NK-92 treated with Interleukin-12 subunit alpha and Interleukin-12 subunit beta, amount 100 ng/mL, for 24 hours (cell line): ENCODE measurements around the gene PLGRKT.
"Not testable (repeated sequence)": the region's sequence is repeated elsewhere in the genome, so short reads cannot be mapped to it uniquely, and the experiment has no call there.

Experiments used
- DNase-seq: peaks from one replicate; lab custom pipeline; 2025; lab: John Stamatoyannopoulos, UW

PLGRKT gene

DNA sequence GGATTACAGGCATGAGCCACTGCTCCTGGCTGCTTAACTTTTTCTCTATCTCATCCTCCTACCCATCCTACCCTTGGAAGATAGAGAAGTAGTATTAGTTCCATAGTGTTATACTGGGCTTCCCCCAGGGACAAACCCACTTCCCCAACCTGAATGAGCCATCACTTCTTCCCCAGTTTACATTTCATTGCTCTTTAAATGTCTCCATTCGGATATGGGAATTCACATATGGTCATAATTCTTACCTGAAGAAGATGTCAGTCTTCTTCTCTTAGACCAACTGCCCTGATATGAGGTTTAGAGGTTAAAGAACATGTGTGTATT, 14.5 kb upstream of the PLGRKT start:
- no peak for DNase-seq

DNA sequence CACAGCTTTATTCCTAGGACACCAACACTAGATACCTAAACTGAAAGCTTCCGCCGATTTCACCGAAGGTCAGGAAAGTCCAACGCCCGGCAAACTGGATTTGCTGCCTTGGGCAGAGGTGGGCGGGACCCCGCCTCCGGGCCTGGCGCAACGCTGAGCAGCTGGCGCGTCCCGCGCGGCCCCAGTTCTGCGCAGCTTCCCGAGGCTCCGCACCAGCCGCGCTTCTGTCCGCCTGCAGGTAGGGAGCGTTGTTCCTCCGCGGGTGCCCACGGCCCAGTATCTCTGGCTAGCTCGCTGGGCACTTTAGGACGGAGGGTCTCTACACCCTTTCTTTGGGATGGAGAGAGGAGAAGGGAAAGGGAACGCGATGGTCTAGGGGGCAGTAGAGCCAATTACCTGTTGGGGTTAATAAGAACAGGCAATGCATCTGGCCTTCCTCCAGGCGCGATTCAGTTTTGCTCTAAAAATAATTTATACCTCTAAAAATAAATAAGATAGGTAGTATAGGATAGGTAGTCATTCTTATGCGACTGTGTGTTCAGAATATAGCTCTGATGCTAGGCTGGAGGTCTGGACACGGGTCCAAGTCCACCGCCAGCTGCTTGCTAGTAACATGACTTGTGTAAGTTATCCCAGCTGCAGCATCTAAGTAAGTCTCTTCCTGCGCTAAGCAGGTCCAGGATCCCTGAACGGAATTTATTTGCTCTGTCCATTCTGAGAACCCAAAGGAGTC, 12.8 kb upstream of the PLGRKT start, which contains the start of gene CD274:
Gene CD274 (plus strand): TSS at position 184 of the 733 bp plus-strand sequence. CDS start 5,572 bp downstream, outside the sequence.
- peak; percentile 74 for DNase-seq

DNA sequence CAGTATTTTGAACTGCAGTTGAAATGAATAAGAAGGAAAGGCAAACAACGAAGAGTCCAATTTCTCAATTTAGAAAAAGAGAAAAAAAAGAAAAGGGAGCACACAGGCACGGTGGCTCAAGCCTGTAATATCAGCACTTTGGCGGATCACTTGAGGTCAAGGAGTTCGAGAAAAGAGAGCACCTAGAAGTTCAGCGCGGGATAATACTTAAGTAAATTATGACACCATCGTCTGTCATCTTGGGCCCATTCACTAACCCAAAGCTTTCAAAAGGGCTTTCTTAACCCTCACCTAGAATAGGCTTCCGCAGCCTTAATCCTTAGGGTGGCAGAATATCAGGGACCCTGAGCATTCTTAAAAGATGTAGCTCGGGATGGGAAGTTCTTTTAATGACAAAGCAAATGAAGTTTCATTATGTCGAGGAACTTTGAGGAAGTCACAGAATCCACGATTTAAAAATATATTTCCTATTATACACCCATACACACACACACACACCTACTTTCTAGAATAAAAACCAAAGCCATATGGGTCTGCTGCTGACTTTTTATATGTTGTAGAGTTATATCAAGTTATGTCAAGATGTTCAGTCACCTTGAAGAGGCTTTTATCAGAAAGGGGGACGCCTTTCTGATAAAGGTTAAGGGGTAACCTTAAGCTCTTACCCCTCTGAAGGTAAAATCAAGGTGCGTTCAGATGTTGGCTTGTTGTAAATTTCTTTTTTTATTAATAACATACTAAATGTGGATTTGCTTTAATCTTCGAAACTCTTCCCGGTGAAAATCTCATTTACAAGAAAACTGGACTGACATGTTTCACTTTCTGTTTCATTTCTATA, 12.0 kb upstream of the PLGRKT start:
- no peak for DNase-seq

DNA sequence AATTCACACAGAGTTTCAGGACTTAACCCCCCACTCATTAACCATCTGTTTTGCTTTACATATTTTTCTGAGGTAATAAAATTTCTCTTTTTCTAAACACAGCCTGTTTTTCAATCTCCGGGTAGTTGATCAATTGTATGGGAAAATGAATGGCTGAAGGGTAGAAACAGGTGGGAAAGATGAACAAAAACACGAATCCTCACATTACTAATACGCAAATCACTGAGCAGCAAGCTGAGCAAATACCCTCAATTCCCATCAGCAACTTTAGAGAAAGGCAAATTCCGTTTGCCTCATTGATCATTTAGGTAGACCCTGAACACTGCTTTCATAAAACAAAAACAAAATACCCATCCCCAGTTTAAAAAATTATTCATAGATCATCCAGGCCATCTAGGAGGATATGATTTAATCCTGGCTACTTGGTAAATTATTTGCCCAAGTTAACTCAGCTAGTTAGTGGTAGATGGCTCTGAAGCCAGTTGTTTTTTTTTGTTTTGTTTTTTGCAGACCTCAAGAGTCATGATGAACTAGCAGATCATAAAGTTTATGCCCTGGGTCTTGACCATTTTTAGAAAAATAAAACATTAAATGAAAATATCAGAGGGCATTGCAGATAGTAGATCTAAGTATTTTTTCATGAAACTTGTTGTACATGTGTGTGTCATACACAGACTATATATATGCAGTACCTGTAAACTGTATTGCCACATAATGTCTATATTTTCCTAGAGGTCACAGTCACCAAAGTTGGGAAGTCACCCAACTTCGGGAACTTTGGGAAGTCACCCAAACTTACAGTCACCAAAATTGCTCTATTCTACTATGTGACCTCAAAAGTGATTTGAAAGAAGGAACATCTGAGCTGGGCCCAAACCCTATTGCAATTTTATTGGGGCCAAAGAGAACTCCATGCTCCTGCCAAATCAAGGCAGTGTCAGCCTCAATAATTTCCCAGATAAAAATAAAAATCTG, 11.0 kb upstream of the PLGRKT start:
- DNase-seq: no peak

DNA sequence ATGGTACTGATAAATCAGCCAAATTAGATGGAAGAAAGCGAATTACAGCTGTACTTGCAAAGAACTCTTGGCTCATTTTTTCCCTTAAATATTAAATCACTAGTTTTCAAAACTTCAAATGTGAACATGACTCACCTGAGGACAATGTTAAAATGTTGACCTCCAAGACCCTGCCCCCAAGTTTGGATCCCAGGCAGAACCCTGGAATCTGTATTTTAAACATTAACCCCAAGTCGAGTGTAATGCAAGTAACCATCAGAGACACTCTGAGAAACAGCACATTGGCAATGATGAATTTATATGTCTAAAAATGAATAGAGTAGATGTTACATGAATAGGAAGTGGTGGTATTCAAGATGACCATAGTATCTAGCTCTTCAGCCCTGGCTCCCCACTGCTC, 10.3 kb upstream of the PLGRKT start:
- DNase-seq: no peak

DNA sequence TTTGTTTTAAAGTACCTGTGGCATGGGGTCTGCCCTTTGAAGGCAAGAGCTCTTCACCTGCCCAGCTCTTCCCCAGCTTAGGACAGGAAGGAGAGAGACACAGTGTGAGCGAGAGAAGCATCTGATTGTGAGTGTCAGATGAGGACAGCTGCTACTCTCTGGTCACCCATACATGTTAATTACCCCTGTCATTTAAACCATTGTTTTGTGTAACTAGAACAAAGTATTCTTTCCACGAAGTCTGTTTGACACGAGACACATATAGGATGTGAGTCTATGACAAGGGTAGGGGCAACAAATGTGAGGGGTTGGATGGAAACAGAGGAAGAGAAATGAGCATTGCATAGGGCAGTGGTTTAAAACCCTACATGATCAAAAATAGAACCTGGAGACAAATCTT, 9.6 kb upstream of the PLGRKT start:
- DNase-seq: no peak

DNA sequence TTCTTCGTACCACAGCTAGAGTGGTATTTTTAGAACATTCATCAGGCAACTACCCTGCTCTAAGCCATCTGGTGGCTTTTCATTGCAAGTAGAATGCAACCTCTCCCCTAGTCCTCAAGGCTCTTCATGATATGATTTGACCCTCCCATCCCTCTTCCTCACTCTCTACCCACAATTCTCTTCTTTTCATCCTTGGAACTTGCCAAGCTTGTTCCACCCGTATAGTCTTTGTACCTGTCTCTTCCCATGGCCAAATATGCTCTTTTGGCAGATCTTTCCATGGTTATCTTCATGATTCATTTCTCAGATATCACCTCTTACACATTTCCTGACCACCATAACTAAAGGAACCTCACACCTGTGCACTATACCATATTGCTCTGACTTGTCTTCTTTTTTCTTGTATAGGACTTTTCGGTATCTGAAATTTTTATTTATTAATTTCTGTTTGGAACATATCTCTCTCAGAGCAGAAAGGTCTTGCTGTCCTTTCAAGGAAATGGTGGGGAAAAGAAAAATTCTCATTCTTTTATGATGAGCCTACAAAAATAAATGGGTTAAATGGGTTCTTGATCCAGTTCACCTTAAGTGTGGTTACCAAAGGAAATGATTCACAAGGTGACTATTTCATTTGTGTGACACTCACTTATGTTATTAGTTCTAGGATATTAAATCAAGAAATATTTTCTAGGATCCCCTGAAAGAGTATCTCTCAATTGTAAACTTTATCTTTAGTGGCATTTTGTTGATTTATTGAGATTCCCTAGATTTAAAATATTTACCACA, 8.9 kb upstream of the PLGRKT start:
- no peak for DNase-seq

DNA sequence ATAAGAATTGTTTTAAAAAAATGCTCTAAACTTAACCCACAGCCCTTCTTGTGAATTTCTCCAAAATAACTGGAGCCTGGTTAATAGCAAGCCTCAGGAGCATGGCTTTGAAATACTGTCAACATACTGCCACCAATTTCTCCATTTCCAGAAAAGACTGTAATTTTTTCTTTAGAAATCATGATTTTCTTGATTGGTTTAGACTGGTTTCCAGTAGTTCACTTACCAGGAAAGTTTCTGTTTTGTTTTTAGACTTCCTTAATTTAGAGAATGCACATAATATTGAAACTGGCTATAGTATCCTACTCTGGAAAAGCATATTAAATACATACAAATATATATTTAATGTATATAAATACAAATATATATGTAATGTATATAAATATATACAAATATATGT, 8.2 kb upstream of the PLGRKT start:
- DNase-seq: no peak

DNA sequence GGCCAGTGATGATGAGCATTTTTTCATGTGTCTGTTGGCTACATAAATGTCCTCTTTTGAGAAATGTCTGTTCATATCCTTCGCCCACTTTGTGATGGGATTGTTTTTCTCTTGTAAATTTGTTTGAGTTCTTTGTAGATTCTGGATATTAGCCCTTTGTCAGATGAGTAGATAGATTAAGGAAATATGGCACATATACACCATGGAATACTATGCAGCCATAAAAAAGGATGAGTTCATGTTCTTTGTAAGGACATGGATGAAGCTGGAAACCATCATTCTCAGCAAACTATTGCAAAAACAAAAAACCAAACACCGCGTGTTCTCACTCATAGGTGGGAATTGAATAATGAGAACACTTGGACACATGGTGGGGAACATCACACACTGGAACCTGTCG, 7.4 kb upstream of the PLGRKT start:
- DNase-seq: not testable (repeated sequence)

DNA sequence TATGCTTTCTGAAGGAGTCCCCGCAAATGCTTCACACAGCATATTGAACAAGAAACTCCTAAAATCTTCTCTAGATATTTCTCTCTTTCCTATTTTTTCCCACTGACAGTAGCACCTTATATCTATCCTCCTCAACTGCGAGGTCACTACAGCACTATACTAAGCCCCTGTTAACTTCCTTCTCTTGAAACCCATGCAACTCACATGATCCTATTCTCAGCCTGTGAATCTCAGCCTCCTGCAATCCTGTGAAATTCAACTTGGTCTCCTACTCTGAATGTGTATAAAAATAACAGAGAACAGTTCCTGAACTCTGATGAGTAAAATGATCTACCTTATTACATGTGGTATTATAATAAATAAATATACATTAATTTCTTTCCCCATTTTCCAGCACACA, 6.1 kb upstream of the PLGRKT start:
- no peak for DNase-seq

DNA sequence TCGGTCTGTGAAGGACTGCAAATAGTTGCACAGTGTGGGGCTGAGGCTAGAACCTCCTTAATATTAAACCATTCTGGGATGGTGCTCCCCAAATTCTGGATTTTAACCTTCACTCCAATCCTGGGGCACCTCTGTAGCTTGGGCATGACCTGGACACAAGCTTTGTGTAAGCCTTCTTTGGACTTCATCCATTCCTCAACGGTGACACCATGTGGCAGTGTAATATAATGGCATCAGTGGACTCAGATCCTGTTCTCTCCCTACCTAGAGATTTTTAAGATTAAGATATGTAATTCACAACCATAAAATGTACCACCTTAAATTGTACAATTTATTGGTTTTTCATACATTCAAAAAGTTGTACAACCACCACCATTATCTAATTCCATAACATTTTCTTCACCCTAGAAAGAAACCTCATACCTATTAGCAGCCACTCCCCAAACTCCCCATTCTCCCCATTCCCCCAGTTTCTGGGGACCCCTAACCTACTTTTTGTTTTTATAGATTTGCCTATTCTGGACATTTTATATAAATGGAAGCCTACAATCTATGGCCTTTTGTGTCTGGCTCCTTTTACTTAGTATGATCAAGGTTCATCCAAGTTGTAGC, 4.8 kb upstream of the PLGRKT start:
- DNase-seq: no peak

DNA sequence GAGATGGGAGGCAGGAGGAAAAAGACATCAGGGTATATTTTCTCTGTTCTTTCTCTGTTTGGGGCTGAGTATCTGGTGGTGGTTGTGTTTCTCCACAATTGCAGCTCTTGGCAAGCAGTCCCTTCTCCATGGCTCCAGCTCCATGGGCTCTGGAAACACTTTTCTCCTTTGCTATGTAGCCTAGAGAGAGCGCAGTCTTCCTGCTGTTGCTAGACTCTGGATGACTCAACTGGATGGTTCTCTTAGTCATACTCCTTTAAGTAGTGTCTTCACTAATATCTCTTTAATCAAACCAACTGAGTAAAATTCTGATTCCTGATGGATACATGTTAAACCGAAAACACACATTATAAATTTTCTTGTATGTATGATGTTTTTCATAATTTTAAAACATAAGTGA, 3.3 kb upstream of the PLGRKT start:
- DNase-seq: no peak

DNA sequence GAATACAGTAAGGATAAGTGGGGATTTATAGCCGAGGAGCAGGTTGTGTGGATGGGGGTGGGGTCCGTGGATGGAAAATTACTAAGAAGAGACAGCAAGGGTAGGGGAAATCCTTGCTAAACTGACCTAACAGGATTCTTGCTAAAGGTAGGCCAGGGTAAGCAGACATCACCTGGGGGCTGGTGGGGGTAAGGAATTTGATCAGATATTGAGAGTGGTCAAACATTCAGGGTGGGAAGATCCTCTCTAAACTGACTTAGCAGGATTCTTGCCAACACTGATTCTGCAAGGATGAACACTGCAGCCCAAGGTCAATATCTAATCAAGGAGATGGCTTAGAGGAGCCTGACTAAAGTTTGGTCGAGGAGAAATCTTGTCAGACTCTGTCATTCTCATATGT, 2.7 kb upstream of the PLGRKT start:
- DNase-seq: no peak

DNA sequence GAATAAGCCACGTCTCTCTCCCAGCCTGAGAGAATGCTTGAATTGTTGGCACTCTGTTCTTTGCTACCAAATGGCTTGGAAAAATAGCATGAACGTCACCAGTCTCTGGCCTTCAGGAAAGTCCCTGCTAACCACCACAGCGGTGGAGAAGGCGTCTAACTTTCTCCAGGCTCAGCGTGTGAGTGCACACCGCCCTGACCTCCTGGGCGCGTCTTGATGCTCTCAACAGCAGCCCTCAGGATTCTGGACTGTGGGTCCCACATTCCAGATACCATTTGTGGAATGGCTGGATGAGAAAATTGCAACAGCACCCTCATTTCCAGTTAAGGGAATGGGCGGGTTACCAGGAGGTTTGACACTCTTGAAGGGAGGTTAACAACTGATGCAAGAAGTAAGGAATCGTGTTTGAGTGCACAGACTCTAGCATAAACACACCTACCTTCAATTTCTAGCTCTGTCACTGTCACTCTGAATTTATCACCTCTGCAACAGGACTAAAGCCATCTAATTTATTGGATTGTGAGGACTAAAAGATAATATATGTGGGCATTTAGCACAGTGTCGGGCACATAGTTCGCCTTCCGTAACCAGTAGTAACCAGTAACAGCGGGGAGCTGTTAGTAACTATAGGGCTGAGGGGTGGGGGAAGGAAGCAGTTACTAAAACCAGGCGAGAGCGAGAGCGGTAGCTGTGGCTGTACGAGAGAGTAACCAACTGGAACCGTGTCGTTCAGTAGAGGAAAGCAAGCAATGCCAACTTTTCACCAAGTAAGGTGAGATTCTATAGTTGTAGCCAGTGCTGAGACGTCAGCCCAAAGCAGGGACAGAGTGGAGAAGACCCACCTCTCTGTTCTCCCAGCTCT, 807 bp upstream of the PLGRKT start:
- DNase-seq: peak; percentile 21

DNA sequence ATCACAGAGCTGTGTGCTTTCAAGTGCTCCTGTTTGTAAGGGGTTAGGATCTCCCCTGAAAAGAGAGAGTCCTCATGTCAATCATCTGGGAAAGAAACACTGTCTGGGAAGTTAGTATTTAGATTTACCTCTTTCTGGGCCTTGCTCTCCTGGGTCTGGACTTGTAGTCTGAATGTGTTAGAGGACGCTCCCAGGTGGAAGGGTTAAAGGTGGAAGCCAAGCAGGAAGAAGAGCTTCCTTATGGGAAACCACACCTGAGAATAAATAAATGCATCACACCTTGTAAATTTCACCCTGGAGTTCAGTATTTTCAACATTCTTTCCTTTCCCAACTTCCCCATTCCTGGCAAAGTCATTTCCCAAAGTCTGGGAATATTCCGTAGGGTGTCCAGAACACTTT, 1.3 kb downstream of the PLGRKT start:
- DNase-seq: no peak

DNA sequence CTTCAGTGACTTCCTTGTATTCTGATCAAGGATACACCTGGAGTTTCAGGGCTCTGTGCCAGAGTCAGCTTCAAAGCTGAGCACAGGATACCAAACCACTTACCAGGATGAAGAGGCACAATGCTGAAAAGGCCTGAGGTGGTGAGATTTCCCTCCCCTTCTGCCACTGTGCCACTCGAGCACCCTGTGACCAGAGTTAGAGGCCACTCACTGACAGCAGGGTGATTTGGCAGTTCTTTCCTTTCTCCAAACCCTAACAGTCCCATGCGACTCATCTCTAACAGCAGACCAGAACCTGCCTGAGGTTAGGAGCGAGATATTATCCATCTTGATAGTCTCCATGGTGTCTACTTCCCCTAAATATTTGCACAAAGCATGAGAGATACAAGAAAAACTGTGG, 1.8 kb downstream of the PLGRKT start:
- DNase-seq: no peak

DNA sequence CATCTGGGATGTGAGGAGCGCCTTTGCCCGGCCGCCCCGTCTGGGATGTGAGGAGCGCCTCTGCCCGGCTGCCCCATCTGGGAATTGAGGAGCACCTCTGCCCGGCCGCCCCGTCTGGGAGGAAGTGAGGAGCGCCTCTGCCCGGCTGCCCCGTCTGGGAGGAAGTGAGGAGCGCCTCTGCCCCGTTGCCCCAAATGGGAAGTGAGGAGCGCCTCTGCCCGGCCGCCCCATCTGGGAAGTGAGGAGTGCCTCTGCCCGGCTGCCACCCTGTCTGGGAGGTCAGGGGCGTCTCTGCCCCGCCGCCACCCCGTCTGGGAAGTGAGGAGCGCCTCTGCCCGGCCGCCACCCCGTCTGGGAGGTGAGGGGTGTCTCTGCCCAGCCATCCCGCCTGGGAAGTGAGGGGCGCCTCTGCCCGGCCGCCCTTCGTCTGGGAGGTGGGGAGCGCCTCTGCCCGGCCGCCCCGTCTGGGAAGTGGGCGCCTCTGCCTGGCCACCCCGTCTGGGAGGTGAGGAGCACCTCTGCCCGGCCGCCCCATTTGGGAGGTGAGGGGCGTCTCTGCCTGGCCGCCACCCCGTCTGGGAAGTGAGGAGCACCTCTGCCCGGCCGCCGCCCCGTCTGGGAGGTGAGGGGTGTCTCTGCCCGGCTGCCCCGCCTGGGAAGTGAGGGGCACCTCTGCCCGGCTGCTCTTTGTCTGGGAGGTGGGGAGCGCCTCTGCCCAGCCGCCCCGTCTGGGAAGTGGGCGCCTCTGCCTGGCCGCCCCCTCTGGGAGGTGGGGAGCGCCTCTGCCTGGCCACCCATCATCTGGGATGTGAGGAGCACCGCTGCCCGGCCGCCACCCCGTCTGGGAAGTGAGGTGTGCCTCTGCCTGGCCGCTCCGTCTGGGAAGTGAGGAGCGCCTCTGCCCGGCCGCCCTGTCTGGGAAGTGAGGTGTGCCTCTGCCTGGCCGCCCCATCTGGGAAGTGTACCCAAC, 3.6 kb downstream of the PLGRKT start:
- not testable (repeated sequence) for DNase-seq

DNA sequence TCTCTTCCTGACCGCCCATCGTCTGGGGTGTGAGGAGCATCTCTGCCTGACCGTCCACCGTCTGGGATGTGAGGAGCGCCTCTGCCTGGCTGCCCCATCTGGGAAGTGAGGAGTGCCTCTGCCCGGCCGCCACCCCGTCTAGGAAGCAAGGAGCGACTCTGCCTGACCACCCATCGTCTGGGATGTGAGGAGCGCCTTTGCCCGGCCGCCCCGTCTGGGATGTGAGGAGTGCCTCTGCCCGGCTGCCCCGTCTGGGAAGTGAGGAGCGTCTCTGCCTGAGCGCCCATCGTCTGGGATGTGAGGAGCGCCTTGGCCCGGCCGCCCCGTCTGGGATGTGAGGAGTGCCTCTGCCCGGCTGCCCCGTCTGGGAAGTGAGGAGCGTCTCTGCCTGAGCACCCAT, 4.4 kb downstream of the PLGRKT start:
- not testable (repeated sequence) for DNase-seq

DNA sequence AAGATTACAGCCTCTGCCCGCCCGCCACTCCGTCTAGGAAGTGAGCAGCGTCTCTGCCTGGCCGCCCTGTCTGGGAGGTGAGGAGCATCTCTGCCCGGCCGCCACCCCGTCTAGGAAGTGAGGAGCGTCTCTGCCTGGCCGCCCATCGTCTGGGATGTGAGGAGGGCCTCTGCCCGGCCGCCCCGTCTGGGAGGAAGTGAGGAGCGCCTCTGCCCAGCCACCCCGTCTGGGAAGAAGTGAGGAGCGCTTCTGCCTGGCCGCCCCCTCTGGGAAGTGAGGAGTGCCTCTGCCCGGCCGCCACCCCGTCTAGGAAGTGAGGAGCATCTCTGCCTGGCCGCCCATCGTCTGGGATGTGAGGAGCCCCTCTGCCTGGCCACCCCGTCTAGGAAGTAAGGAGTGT, 4.8 kb downstream of the PLGRKT start:
- DNase-seq: not testable (repeated sequence)
